Mucosa of descending colon (tissue), 3 donors: Measurements from ENCODE around the gene MAPK12. TPM values are rescaled to one million over a fixed set of nuclear protein-coding genes. Genes with fewer than 3 reads are reported as not detected.
A peak's percentile ranks its signal among the peaks of the same experiment; 100 is the strongest.

ENCODE experiments used
- ATAC-seq: fragments of 200-7000 bp; cut with Tn5 transposase; one replicate; pipeline ENCODE4 v1.9.1; 2020; ENCODE audit warnings: mild to moderate bottlenecking, moderate library complexity
- DNase-seq, 3 donors: peaks; one replicate each; pipeline ENCODE4 v3.0.0-alpha.2; 2020
- H3K36me3 ChIP-seq: fragments of 200-600 bp; one replicate; pipeline ENCODE4 v1.8.0; 2021; ENCODE audit warnings: low read depth, mild to moderate bottlenecking
- H3K4me1 ChIP-seq: fragments of 200-600 bp; one replicate; pipeline ENCODE4 v1.8.0; 2021; ENCODE audit warnings: low read depth, mild to moderate bottlenecking
- H3K4me3 ChIP-seq: fragments of 200-600 bp; one replicate; pipeline ENCODE4 v1.8.0; 2021; ENCODE audit warnings: mild to moderate bottlenecking
- H3K9me3 ChIP-seq: fragments of 200-600 bp; one replicate; pipeline ENCODE4 v1.8.0; 2021; ENCODE audit warnings: mild to moderate bottlenecking
- CTCF ChIP-seq: fragments of 200-600 bp; IDR thresholded peaks from one replicate; pipeline ENCODE4 v1.8.0; 2022; ENCODE audit warnings: antibody characterized with exemption, mild to moderate bottlenecking
- intact Hi-C, 2 donors: fragments of 100-400 bp; cut with DNase I in 1 of 2; cut with micrococcal nuclease in 1 of 2; formaldehyde crosslinking; loops; one replicate each; pipeline versions ENCODE4 v1.11.0 to v1.11.1; 2022; cut with DNase I, micrococcal nuclease
- total RNA-seq, 3 donors: library from RNA; stranded (reverse); fragmentation: NEBNext Ultra II Directional in 2 of 3; extraction: Animal tissue kit (Norgen Biotek cat#: 25700) in 2 of 3; gene quantifications; one replicate each; pipeline versions ENCODE4 v1.2.1 to v1.2.4, GENCODE V29; 2021 to 2023
- donor health status: DM: no; HTN: no; CAD: no; lungs with moderate emphysema.
- donor health status: DM: no; HTN: no; CAD: no.
- donor health status: DM: no; HTN: yes; CAD: no.

Gene MAPK12
- total RNA-seq, 3 donors from 2014 or later: 2.3 to 6.5 (median 5.2) TPM

GRCh38 chr22:50286275-50286674 lies 24.8 kb upstream of the MAPK12 start:
- Histone ChIP-seq H3K4me3 (no peak overlapping the region), H3K36me3 (peaks cover 12% of the 10 kb centered on the region), H3K4me1 (no peaks in the 10 kb centered on the region), H3K9me3 (no peaks in the 10 kb centered on the region)
- intact Hi-C loops: no loop called here
- ATAC-seq (no peak), DNase-seq (no peak)
- no peak for TF ChIP-seq CTCF

GRCh38 chr22:50285568-50286229 lies 24.2 kb upstream of the MAPK12 start:
- no peak for ATAC-seq
- H3K4me3 ChIP-seq: no peak overlapping the region
- peaks cover 12% of the 10 kb centered on the region for H3K36me3 ChIP-seq
- no peak for DNase-seq
- no peaks in the 10 kb centered on the region for H3K9me3 ChIP-seq
- intact Hi-C loops: no loop called here
- H3K4me1 ChIP-seq: no peaks in the 10 kb centered on the region
- TF ChIP-seq CTCF: no peak

- Histone ChIP-seq H3K4me1 (no peaks in the 10 kb centered on the region), H3K4me3 (no peak overlapping the region), H3K36me3 (peaks cover 14% of the 10 kb centered on the region), H3K9me3 (no peaks in the 10 kb centered on the region)
- ATAC-seq: no peak
- intact Hi-C loops: no loop called here
- no peak for TF ChIP-seq CTCF
- no peak for DNase-seq
These were observed 23.0 kb upstream of the MAPK12 start for GRCh38 chr22:50284479-50284878.

GRCh38 chr22:50283821-50284220 lies 22.3 kb upstream of the MAPK12 start:
- no peak for ATAC-seq
- H3K36me3 ChIP-seq: peaks cover 16% of the 10 kb centered on the region
- H3K4me3 ChIP-seq: no peak overlapping the region
- no peak for DNase-seq
- no peak for TF ChIP-seq CTCF
- intact Hi-C loops: no loop called here
- no peaks in the 10 kb centered on the region for H3K9me3 ChIP-seq
- H3K4me1 ChIP-seq: no peaks in the 10 kb centered on the region

- DNase-seq (no peak), ATAC-seq (peak; percentile 71)
- intact Hi-C loops: no loop called here
- Histone ChIP-seq H3K4me1 (no peaks in the 10 kb centered on the region), H3K9me3 (no peaks in the 10 kb centered on the region), H3K36me3 (peaks cover 20% of the 10 kb centered on the region), H3K4me3 (no peak overlapping the region)
- no peak for TF ChIP-seq CTCF
These were observed 21.1 kb upstream of the MAPK12 start for GRCh38 chr22:50282361-50283155.
